ENCODE results near the gene AP1G1. TPM values are rescaled to one million over a fixed set of nuclear protein-coding genes. Genes with fewer than 3 reads are reported as not detected.
"Not testable (repeated sequence)": the region's sequence is repeated elsewhere in the genome, so short reads cannot be mapped to it uniquely, and the experiment has no call there.

The AP1G1 gene
- polyA plus RNA-seq, 1 experiment = 59.8 TPM

- ChIA-PET CTCF (no interaction called here), POLR2A (no interaction called here)
- TF ChIP-seq CTCF (IDR thresholded peaks at IDR 0.05; ENCODE audit: insufficient read depth, low read depth, low read length) = no peak
Observed at GRCh38 chr16:71834291-71834690, 25.7 kb upstream of the AP1G1 start.

GRCh38 chr16:71832112-71832511 lies 23.5 kb upstream of the AP1G1 start:
- CTCF ChIA-PET; H3K36me3 ChIP-seq (ENCODE audit: control insufficient read depth, insufficient read depth, low read length); H3K4me3 ChIP-seq (ENCODE audit: low read depth, low read length); POLR2A ChIA-PET; H3K27me3 ChIP-seq (ENCODE audit: control insufficient read depth, insufficient read depth, low read length); DNase-seq (ENCODE audit: low read depth): not testable (repeated sequence)

More at GRCh38 chr16:71834291-71834690, 25.7 kb upstream of the AP1G1 start:
- Histone ChIP-seq H3K4me3 (ENCODE audit: low read depth, low read length) (no peak overlapping the region), H3K36me3 (ENCODE audit: control insufficient read depth, insufficient read depth, low read length) (no peaks in the 10 kb centered on the region), H3K27me3 (ENCODE audit: control insufficient read depth, insufficient read depth, low read length) (no peaks in the 10 kb centered on the region)
- DNase-seq (ENCODE audit: low read depth) = no peak

GRCh38 chr16:71831698-71832097 lies 23.1 kb upstream of the AP1G1 start:
- CTCF ChIA-PET; H3K4me3 ChIP-seq (ENCODE audit: low read depth, low read length); DNase-seq (ENCODE audit: low read depth); POLR2A ChIA-PET; H3K36me3 ChIP-seq (ENCODE audit: control insufficient read depth, insufficient read depth, low read length); H3K27me3 ChIP-seq (ENCODE audit: control insufficient read depth, insufficient read depth, low read length): not testable (repeated sequence)

GRCh38 chr16:71830359-71830758 lies 21.7 kb upstream of the AP1G1 start:
- TF ChIP-seq CTCF (IDR thresholded peaks at IDR 0.05; ENCODE audit: insufficient read depth, low read depth, low read length) = no peak
- ChIA-PET CTCF (interaction anchor here (1.5 kb wide), 1 partner anchor 9 kb away, joined by 5 read pairs; no protein-coding TSS in a partner anchor), POLR2A (no interaction called here)

GRCh38 chr16:71826533-71827017 lies 17.9 kb upstream of the AP1G1 start:
- no peak for DNase-seq (ENCODE audit: low read depth)
- H3K4me3 ChIP-seq (ENCODE audit: low read depth, low read length) = no peak overlapping the region
- ChIA-PET CTCF (interaction anchor here (0.9 kb wide), 1 partner anchor 10 kb away, joined by 5 read pairs; no protein-coding TSS in a partner anchor), POLR2A (no interaction called here)
- no peaks in the 10 kb centered on the region for H3K36me3 ChIP-seq (ENCODE audit: control insufficient read depth, insufficient read depth, low read length)
- no peaks in the 10 kb centered on the region for H3K27me3 ChIP-seq (ENCODE audit: control insufficient read depth, insufficient read depth, low read length)
- TF ChIP-seq CTCF (IDR thresholded peaks at IDR 0.05; ENCODE audit: insufficient read depth, low read depth, low read length) = no peak

More at GRCh38 chr16:71830359-71830758, 21.7 kb upstream of the AP1G1 start:
- no peak for DNase-seq (ENCODE audit: low read depth)
- Histone ChIP-seq H3K4me3 (ENCODE audit: low read depth, low read length) (no peak overlapping the region), H3K27me3 (ENCODE audit: control insufficient read depth, insufficient read depth, low read length) (no peaks in the 10 kb centered on the region), H3K36me3 (ENCODE audit: control insufficient read depth, insufficient read depth, low read length) (no peaks in the 10 kb centered on the region)

- H3K36me3 ChIP-seq (ENCODE audit: control insufficient read depth, insufficient read depth, low read length); H3K27me3 ChIP-seq (ENCODE audit: control insufficient read depth, insufficient read depth, low read length); CTCF ChIA-PET; H3K4me3 ChIP-seq (ENCODE audit: low read depth, low read length); DNase-seq (ENCODE audit: low read depth); POLR2A ChIA-PET: not testable (repeated sequence)
Observed at GRCh38 chr16:71817155-71817500, 8.5 kb upstream of the AP1G1 start.

GRCh38 chr16:71811261-71811803 lies 2.7 kb upstream of the AP1G1 start:
- TF ChIP-seq CTCF (IDR thresholded peaks at IDR 0.05; ENCODE audit: insufficient read depth, low read depth, low read length) = no peak
- Histone ChIP-seq H3K36me3 (ENCODE audit: control insufficient read depth, insufficient read depth, low read length) (no peaks in the 10 kb centered on the region), H3K27me3 (ENCODE audit: control insufficient read depth, insufficient read depth, low read length) (no peaks in the 10 kb centered on the region), H3K4me3 (ENCODE audit: low read depth, low read length) (no peak overlapping the region)
- ChIA-PET CTCF (no interaction called here), POLR2A (no interaction called here)
- no peak for DNase-seq (ENCODE audit: low read depth)

GRCh38 chr16:71810155-71810530 lies 1.5 kb upstream of the AP1G1 start:
- H3K4me3 ChIP-seq (ENCODE audit: low read depth, low read length); H3K36me3 ChIP-seq (ENCODE audit: control insufficient read depth, insufficient read depth, low read length); POLR2A ChIA-PET; CTCF ChIA-PET; DNase-seq (ENCODE audit: low read depth); H3K27me3 ChIP-seq (ENCODE audit: control insufficient read depth, insufficient read depth, low read length): not testable (repeated sequence)
